HG02763 (cell line): Measurements from ENCODE around the gene FCRL5.
"Not testable (repeated sequence)": the region's sequence is repeated elsewhere in the genome, so short reads cannot be mapped to it uniquely, and the experiment has no call there.

Experiments used
- ATAC-seq: cut with Tn5 transposase; IDR thresholded peaks from one replicate; pipeline ENCODE4 v1.9.1; 2021; ENCODE audit warnings: mild to moderate bottlenecking, moderate library complexity; ENCODE audit not compliant: unreplicated experiment

The FCRL5 gene

DNA sequence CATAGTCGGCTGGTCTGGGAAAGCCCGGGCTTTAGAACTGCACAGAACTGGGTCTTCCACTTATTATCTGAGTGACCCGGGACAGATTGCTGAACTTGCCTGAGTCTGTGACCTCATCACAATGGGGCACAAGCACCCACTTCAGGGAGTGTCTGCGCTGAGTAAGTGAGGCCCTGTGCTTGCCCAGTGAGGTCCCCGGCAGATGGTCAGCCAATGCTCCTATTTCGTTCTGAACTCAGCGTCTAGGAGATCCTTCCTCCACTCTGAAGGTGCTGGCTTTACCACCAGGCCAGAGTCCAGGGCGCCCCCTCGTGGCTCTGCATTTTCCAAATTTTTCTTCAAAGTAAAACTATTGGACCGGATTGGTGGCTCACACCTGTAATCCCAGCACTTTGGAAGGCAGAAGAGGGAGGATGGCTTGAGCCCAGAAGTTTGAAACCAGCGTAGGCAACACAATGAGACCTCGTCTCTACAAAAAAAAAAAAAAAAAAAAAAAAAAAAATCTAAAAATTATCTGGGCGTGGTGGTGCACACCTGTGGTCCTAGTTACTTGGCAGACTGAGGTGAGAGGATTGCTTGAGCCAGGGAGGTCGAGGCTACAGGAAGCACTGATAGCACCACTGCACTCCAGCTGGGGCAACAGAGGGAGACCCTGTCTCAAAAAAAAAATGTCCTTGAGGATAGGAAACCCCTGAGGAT lies 61.7 kb downstream of the FCRL5 start:
- no peak for ATAC-seq

DNA sequence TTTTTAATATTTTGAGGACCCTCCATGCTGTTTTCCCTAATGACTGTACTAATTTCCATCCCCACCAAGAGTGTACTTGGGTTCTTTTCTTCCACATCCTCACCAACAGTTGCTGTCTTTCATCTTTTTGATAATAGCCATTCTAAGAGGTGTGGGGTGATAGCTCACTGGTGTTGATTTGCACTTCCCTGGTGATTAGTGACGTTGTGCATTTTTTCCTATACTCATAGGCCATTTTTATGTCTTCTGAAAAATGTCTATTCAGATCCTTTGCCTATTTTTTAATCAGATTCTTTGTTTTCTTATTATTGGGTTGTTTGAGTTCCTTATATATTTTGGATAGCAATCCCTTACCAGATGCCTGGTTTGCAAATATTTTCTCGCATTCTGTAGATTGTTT lies 64.2 kb downstream of the FCRL5 start:
- ATAC-seq = no peak

DNA sequence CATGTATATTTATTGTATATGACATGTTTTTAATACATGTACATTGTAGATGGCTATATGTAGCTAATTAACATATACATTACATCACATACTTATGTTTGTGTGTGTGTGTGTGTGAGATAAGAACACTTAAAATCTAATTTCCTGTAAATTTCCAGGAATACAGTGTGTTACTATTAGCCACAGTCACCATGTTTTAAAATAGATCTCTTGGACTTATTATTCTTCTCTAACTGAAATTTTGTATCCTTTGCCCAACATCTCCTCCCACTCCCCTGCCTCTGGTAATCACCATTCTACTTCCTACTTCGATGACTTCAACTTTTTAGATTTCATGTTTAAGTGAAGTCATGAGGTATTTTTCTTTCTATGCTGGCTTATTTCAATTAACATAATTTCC lies 64.8 kb downstream of the FCRL5 start:
- ATAC-seq = no peak

DNA sequence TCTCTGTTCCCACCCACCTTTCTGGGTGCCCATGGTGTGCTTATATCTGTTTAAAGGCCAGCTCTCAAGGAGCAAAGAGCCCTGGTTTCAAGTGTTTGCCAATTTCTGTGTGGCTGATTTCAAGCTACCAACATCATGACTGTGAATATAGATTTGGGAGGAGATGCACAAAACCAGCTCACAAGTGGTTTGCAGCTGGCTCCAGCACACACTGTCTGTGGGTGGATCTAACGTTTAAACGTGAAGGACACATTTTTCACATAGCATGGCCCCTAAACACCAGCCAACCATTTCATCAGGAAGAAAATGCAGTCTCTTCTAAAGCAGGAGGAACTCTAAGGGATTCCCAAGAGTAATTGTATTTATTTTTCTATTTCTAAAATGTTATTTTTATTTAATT lies 65.2 kb downstream of the FCRL5 start:
- no peak for ATAC-seq

DNA sequence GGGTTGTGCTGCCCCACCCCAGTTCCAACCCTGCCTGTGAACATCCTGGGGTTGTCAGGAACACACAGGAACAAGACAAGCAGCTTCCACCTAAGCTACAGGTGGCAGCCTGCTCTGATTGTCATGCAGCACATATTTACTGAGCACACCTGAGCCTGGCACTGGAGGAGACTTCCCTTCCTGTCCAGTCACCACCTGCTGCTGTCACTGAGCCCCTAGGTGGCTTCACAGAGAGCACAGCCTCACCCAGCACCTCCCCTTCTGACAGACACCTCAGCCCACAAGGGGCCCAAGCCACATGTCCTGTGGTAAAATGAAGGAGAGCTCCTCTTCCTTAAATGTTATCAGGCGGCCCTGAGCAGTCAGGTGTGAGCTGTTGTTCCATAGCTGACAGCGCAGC lies 65.9 kb downstream of the FCRL5 start:
- ATAC-seq = not testable (repeated sequence)

DNA sequence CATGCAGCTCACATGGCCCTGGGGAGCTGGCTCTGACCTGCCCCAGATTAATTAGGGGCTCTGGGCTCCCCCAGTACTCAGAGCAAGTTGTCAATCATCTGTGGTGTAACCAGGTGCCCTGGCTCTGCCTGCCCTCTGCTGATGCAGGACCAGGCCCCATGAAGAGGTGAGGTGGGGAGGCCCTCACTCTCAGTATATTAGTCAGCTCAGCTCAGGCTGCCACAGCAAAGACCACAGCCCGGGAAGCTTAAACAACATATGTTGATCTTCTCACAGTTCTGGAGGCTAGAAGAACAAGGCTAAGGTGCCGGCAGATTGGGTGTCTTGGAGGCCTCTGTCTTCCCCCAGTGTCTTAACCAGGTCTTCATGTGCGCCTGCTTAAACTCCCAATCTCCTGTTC lies 66.5 kb downstream of the FCRL5 start:
- no peak for ATAC-seq

DNA sequence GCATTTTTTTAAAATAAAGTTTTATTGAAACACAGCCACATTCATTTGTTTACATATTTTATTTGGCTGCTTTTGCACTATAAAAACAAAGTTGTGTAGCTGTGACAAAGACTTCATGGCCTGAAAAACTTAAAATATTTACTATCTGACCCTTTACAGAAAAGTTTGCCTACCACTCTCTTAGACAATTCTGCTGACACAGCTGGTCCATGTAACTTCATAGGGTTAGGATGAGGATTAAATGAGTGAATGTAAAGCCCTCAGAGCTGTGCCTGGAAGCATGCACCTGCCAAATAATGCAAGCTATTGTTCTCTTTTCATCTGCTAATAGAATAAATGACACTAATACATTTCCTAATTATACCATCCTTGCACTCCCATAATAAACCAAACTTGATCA lies 67.7 kb downstream of the FCRL5 start:
- ATAC-seq = no peak

DNA sequence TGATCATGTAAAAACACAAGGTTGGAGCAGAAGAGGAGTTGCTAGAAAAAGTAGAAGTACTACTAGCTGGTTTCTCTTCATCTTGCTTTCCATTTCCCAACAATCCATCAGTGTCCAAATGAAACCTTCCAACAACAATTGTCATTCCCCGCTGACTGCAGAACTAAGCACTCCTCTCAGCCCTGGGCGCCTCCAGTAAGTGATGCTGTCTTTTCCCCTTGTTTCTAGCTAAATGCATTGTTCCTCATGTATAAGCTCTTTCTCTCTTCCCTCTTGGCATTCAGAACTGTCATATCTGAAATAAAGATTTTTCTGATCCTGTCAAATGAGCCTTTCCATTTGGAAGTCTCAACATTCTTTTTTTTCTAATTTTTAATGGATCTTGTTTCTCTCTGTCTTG lies 68.7 kb downstream of the FCRL5 start:
- ATAC-seq = no peak

DNA sequence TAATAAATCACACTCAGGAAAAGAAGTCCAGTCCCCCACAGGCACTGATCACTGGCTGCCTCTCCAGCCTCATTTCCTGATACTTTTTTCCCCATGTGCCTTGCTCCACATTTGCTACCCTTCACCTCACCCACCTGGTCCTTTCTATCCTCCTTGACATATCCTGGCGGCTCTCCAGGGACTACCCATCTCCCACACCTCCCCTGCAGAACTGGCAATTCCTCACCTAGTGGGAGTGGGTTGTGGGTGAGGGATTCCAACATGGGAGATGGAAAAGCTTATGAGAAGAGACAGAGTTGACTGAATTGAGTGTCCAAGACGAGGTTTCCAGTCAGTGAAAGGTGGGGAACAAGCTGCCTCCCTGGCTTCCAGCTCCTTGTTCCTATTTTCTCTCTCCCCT lies 69.6 kb downstream of the FCRL5 start:
- no peak for ATAC-seq

DNA sequence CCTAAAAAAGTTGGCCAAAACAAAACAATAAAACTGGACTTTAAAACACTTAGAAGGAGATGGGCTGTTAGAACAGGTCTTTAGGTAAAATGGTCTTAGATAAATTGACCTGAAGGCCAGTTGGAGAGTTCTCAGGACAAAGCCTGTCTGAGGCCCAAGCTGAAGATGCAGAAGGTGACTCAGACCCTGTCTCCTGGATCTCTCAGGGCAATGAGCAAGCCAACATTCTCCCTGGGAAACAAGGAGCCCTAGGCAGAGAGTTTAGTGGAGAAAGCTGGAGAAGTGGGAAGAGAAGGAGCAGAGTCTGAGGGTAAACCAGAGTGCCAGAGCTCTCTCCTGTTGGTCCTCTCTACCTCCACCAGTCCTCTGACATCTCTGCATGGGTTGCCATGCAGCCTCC lies 70.1 kb downstream of the FCRL5 start:
- ATAC-seq = no peak

DNA sequence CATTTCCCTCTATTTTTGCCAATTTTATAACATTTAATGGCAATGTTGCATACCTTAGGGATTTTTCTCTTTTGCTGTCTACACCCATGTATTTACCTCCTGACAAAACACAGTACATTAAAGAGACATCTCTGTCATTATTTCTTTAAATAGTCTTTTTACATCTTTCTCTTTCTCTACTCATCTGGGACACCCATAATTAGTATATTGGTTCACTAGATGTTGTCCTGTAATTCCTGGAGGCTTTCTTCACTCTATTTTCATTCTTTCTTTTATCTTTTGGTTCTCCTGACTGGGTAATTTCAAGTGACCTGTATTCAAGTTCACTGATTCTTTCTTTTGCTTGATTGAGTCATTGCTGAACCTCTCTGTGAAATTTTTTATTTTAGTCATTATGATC lies 74.3 kb downstream of the FCRL5 start:
- no peak for ATAC-seq

DNA sequence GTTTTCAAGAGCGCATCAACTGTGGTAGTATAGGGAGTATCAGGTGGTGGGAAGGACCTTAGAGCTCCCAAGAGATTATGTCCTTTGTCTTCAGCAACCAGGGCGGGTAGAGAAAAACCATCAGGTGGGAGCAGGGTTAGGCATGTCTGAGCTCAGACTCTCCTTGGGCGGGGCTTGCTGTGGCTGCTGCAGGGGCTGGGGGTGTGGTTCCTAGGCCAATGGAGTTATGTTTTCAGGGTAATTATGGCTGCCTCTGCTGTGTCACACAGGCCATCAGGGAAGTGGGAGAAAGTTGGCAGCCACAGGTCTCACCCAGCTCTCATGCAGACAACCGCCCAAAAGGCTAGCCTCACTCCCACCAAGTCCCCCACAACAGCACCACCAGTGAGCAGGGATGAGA lies 74.9 kb downstream of the FCRL5 start:
- no peak for ATAC-seq

DNA sequence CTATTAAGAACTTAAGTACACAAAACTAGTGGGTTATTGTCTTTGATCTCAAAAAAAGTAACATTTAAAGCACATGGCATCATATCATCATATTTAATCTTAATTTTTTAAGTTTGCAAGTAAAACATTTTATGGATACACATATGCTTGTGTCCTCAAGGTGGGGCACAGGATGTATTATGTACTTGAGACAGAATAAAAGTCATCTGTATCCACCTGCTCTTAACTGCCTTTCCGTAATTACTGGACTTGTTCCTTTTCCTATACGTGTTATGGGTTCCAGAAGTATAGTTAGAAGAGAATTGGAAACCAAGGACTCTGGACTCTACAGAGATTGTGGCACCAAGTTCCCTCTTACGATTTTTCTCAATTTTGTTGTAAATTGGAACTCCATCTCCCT lies 79.4 kb downstream of the FCRL5 start:
- ATAC-seq = no peak

DNA sequence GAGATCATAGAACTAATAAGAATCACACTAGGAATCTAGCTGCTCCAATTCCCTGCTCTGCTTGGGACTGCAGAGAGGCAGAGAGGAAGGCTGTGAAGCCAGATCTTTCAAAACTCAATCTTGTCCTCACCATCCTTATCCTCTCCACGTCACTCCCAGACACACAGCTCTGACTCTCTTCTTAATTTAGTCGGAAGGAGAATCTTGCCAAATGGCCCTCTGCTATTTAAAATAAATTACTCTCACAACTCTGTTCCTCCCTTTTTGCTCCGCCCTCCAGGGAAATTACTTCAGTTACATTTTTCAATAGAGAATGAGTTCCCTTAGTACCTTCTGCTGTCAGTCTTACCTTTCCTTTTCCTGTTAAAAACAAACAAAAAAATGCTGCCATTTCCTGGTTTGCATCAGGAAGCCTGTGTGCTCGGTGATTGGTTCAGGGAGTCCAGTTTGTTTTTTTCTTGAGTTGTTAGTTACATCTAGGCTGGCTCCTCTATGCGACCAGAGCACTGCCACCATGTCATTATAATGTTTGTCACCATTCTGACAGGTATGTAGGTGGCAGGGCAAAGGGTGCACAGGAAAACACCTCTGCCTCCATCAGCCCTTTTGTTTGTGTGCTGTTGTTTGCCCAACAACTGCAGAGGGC lies 80.1 kb downstream of the FCRL5 start:
- ATAC-seq = no peak

DNA sequence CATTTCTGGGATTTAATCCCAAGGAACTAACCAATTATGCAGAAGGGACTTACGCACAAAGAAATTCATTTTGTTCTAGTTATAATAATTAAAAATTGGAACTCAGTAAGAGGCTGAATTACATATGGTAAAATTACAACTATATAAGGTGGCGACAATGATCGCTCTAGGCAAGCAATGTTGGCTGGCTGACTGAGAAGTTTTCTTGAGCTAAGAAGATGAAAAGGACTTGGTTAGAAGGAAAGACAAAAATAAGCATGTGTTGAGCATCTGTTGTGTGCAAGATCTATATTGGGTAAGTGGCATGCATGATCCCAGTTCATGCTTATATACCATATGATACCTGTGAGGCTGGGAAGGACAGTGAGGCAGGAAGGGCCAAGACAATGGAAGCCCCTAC lies 80.8 kb downstream of the FCRL5 start:
- no peak for ATAC-seq

DNA sequence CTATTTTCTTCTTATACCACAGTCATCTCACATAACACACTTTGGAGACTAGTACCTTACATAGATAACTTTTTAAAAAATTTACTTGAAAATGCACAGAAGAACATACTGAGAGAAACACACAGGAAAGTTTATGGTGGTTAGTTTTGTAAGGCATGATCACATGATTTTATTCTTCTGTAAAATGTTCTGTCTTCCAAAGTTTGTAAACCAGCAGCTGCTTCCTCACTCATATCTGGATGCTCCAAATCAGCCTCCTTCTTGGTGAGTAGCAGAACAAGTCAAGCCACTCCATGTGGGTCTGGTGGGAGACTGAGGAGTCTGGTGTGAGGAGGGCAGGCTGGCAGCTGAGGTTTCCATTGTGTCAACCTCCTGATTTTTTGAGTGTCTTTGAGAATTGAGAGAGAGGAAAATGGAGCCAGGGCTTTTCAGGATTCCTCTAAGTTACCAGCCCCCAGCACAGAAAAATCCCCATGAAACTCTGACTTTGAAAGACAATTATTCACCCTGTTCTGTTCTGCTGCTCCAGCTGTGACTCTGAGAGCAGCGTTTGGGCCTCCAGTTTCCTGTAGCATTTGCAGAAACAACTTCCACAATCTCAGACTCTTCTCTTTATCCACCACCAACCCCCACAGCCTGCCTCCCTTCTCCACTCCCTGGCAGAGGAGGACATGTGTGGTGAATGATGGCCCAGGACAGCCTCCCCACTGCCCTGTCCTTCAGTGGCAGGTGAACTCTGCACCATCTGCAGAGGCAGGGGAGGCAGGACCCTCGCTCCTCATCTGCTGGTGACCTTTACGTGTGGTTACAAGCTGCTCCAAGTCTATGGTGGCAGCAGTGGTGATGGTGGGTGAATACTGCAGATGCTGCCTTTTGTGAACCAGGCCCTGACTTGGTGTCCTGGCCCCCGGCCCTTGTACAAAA lies 82.3 kb downstream of the FCRL5 start:
- ATAC-seq = no peak

DNA sequence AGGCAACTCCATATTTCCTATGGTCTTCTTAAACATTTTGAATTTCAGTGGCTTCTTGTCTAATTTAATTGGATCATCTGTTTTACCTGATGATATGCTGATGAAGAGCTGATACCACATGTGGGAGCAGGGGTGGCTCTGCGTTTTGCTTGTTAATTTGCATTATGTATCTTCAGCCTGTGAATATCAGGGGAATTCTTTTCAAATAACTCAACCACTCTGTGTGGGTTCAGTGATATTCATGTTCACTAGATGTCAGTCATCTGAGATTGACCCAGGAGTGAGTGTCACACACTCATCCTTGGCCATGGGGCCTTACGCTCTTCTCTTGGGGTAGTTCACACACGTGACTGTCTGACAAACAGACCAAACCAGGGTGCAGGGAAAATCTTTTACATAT lies 83.0 kb downstream of the FCRL5 start:
- ATAC-seq = no peak

DNA sequence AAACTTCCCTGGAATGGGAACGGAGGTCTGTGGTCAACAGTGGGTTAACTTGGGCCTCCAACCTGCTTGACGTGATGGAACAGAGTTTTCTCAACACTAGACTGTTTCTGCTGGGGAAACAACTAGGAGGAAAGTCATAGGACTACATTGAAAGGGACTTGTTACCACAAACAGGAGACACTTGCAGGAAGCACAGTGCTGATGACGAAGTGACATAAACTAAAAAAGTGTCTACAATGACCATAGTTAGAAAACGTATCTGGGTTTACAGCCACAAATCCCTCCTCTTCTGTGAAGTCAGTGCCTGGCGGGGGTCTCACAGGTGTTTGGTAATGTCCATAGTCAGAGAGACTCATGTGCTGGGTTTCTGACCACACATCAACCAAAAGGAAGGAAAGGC lies 86.3 kb downstream of the FCRL5 start:
- no peak for ATAC-seq
